Stimulated activated CD8-positive, alpha-beta memory T cell treated with anti-CD3 and anti-CD28 coated beads, Interleukin-7, amount 100 ng/mL, for 4 hours (primary cell): ENCODE measurements around the gene TBC1D22A.

ENCODE experiments used
- DNase-seq, 2 donors: peaks; one replicate each; pipeline ENCODE4 v3.0.0-alpha.2; 2020; ENCODE audit warnings: low read depth in 2 of 2

Gene TBC1D22A

GRCh38 chr22:46883092-46883910 lies 120.9 kb downstream of the TBC1D22A start:
- DNase-seq, result no peak

- DNase-seq, result no peak
Measured at GRCh38 chr22:46884365-46884764, 121.9 kb downstream of the TBC1D22A start.

- DNase-seq, result no peak
Measured at GRCh38 chr22:46887978-46888377, 125.5 kb downstream of the TBC1D22A start.

- no peak for DNase-seq
Measured at GRCh38 chr22:46890819-46891218, 128.4 kb downstream of the TBC1D22A start.

GRCh38 chr22:46891382-46891951 lies 129.0 kb downstream of the TBC1D22A start:
- DNase-seq, result no peak

GRCh38 chr22:46892866-46893265 lies 130.4 kb downstream of the TBC1D22A start:
- DNase-seq, result no peak

- DNase-seq, result no peak
Measured at GRCh38 chr22:46893281-46894020, 131.0 kb downstream of the TBC1D22A start.

- DNase-seq, result no peak
Measured at GRCh38 chr22:46894081-46894671, 131.7 kb downstream of the TBC1D22A start.

- no peak for DNase-seq
Measured at GRCh38 chr22:46894851-46895640, 132.6 kb downstream of the TBC1D22A start.

- no peak for DNase-seq
Measured at GRCh38 chr22:46895753-46896152, 133.3 kb downstream of the TBC1D22A start.

- DNase-seq, result no peak
Measured at GRCh38 chr22:46896166-46896565, 133.7 kb downstream of the TBC1D22A start.

GRCh38 chr22:46896568-46897245 lies 134.3 kb downstream of the TBC1D22A start:
- no peak for DNase-seq

GRCh38 chr22:46897246-46897623 lies 134.8 kb downstream of the TBC1D22A start:
- no peak for DNase-seq

GRCh38 chr22:46900549-46900948 lies 138.1 kb downstream of the TBC1D22A start:
- no peak for DNase-seq

GRCh38 chr22:46902436-46902835 lies 140.0 kb downstream of the TBC1D22A start:
- DNase-seq, result no peak

- DNase-seq, result no peak
Measured at GRCh38 chr22:46902998-46903916, 140.8 kb downstream of the TBC1D22A start.

- no peak for DNase-seq
Measured at GRCh38 chr22:46905415-46905814, 143.0 kb downstream of the TBC1D22A start.

GRCh38 chr22:46905834-46906233 lies 143.4 kb downstream of the TBC1D22A start:
- DNase-seq, result no peak

GRCh38 chr22:46906326-46907045 lies 144.0 kb downstream of the TBC1D22A start:
- DNase-seq, result no peak
